Naive B cell (primary cell): Measurements from ENCODE around the gene CFHR4. TPM values are rescaled to one million over a fixed set of nuclear protein-coding genes. Genes with fewer than 3 reads are reported as not detected.

Experiments used
- ATAC-seq, 2 donors: fragments of 150-1000 bp; cut with Tn5 transposase; 2 replicates each; pipeline ENCODE4 v1.10.0; 2021; ENCODE audit warnings: low read depth in 2 of 2, mild to moderate bottlenecking in 2 of 2, moderate library complexity in 2 of 2
- DNase-seq: peaks from one replicate; pipeline ENCODE4 v3.0.0; 2022
- H3K27ac Mint-ChIP-seq, 6 donors: one replicate each; pipeline ENCODE4 v1.8.0; 2020 to 2022; ENCODE audit warnings: mild to moderate bottlenecking in 6 of 6, mixed read lengths in 6 of 6, moderate library complexity in 5 of 6, inconsistent platforms in 2 of 6
- H3K27me3 Mint-ChIP-seq, 3 donors: one replicate each; pipeline ENCODE4 v1.8.0; 2021 to 2022; ENCODE audit warnings: mixed read lengths in 3 of 3, mild to moderate bottlenecking in 1 of 3
- H3K36me3 Mint-ChIP-seq, 2 donors: one replicate each; pipeline ENCODE4 v1.8.0; 2020 to 2022; ENCODE audit warnings: mixed read lengths in 2 of 2, inconsistent platforms in 1 of 2, mild to moderate bottlenecking in 1 of 2
- H3K4me1 Mint-ChIP-seq, 3 donors: one replicate each; pipeline ENCODE4 v1.8.0; 2020 to 2022; ENCODE audit warnings: mixed read lengths in 3 of 3, inconsistent platforms in 1 of 3, mild to moderate bottlenecking in 1 of 3, moderate library complexity in 1 of 3
- H3K4me3 Mint-ChIP-seq, 8 donors: one replicate each; pipeline ENCODE4 v1.8.0; 2020 to 2022; ENCODE audit warnings: mild to moderate bottlenecking in 8 of 8, mixed read lengths in 8 of 8, moderate library complexity in 8 of 8, inconsistent platforms in 2 of 8
- H3K9me3 Mint-ChIP-seq, 7 donors: one replicate each; pipeline ENCODE4 v1.8.0; 2020 to 2022; ENCODE audit warnings: mixed read lengths in 7 of 7, mild to moderate bottlenecking in 5 of 7, inconsistent platforms in 2 of 7, moderate library complexity in 1 of 7
- polyA plus RNA-seq, 6 donors: library from polyadenylated mRNA; unstranded; fragments of 300-500 nt; fragmentation: Illumina TruSeq; gene quantifications; one replicate each; pipeline ENCODE4 v1.2.3, GENCODE V29; 2021; ENCODE audit warnings: low read depth in 6 of 6

The CFHR4 gene
- polyA plus RNA-seq, 6 donors from 2014 or later, result not detected

DNA sequence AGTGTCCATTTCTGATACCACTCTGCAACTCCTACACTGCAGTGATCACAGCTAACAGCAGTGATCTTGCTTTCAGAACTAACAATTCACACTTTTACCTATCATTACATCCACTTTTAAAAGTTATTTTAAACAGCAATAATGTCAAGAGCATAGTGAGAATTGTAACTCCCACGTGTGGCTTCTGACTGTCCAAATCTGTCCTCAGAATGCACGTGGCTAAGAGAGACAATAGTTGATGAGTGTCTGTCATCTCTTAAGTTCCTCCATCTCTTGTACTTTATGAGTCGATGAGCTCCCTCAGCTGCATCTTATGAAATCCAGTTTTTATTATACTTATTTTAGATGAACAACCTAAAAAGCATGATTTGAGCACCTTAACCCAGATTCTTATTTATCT lies 73.0 kb downstream of the CFHR4 start:
- ATAC-seq, result no peak
- H3K4me3 Mint-ChIP-seq, result no peak overlapping the region
- no peaks in the 10 kb centered on the region for H3K27me3 Mint-ChIP-seq
- no peaks in the 10 kb centered on the region for H3K36me3 Mint-ChIP-seq
- no peaks in the 10 kb centered on the region for H3K4me1 Mint-ChIP-seq
- H3K9me3 Mint-ChIP-seq, result peaks cover 0 to 6% (median 0%) of the 10 kb centered on the region in 7 donors
- no peak for DNase-seq
- H3K27ac Mint-ChIP-seq, result no peak overlapping the region

Other genes with a start within 250 kb of the CFHR4 start
- gene CFH, start 236.0 kb upstream of the CFHR4 start, polyA plus RNA-seq, result under 1 TPM in 1 of 6 donors, not detected in 5; 0.09 TPM
- not detected for gene CFHR3, start 113.2 kb upstream of the CFHR4 start, polyA plus RNA-seq
- not detected for gene CFHR1, start 68.3 kb upstream of the CFHR4 start, polyA plus RNA-seq
- not detected for gene CFHR2, start 55.7 kb downstream of the CFHR4 start, polyA plus RNA-seq
- not detected for gene CFHR5, start 89.5 kb downstream of the CFHR4 start, polyA plus RNA-seq
- gene F13B, start 179.2 kb downstream of the CFHR4 start, polyA plus RNA-seq, result not detected